HG02981 (cell line): ENCODE data around the gene VPREB1.
"Not testable (repeated sequence)": the region's sequence is repeated elsewhere in the genome, so short reads cannot be mapped to it uniquely, and the experiment has no call there.

Experiments
- ATAC-seq: cut with Tn5 transposase; IDR thresholded peaks from one replicate; pipeline ENCODE4 v1.9.1; 2021; ENCODE audit warnings: mild to moderate bottlenecking, moderate library complexity; ENCODE audit not compliant: unreplicated experiment

VPREB1 gene

GRCh38 chr22:22213231-22213630 lies 31.4 kb upstream of the VPREB1 start:
- no peak for ATAC-seq

GRCh38 chr22:22214819-22215329 lies 29.7 kb upstream of the VPREB1 start:
- no peak for ATAC-seq

GRCh38 chr22:22215659-22216449 lies 28.7 kb upstream of the VPREB1 start:
- ATAC-seq = no peak

GRCh38 chr22:22216450-22216959 lies 28.1 kb upstream of the VPREB1 start:
- no peak for ATAC-seq

GRCh38 chr22:22218302-22218701 lies 26.3 kb upstream of the VPREB1 start:
- no peak for ATAC-seq

GRCh38 chr22:22219140-22219996 lies 25.2 kb upstream of the VPREB1 start:
- ATAC-seq = no peak

- ATAC-seq = not testable (repeated sequence)
Observed at GRCh38 chr22:22221043-22221442, 23.5 kb upstream of the VPREB1 start.

- no peak for ATAC-seq
Observed at GRCh38 chr22:22226448-22227187, 18.0 kb upstream of the VPREB1 start.

GRCh38 chr22:22228421-22228820 lies 16.2 kb upstream of the VPREB1 start:
- ATAC-seq = no peak

GRCh38 chr22:22228921-22229320 lies 15.7 kb upstream of the VPREB1 start:
- no peak for ATAC-seq

GRCh38 chr22:22229683-22230420 lies 14.7 kb upstream of the VPREB1 start:
- ATAC-seq = no peak

GRCh38 chr22:22230438-22230837 lies 14.1 kb upstream of the VPREB1 start:
- no peak for ATAC-seq

- no peak for ATAC-seq
Observed at GRCh38 chr22:22233081-22233480, 11.5 kb upstream of the VPREB1 start.

GRCh38 chr22:22235558-22235957 lies 9.0 kb upstream of the VPREB1 start:
- ATAC-seq = no peak

GRCh38 chr22:22237521-22237920 lies 7.1 kb upstream of the VPREB1 start:
- no peak for ATAC-seq

GRCh38 chr22:22239311-22239939 lies 5.2 kb upstream of the VPREB1 start:
- no peak for ATAC-seq

- no peak for ATAC-seq
Observed at GRCh38 chr22:22241554-22241898, 3.1 kb upstream of the VPREB1 start.

GRCh38 chr22:22242488-22242887 lies 2.1 kb upstream of the VPREB1 start:
- ATAC-seq = no peak

GRCh38 chr22:22243033-22243680 lies 1.4 kb upstream of the VPREB1 start:
- no peak for ATAC-seq
